GM21390 (cell line): ENCODE measurements around the gene CRKL.

Experiments
- ATAC-seq: cut with Tn5 transposase; IDR thresholded peaks from one replicate; pipeline ENCODE4 v1.9.1; 2021; ENCODE audit not compliant: unreplicated experiment

CRKL gene

GRCh38 chr22:20994902-20995241, 77.7 kb downstream of the CRKL start:
- ATAC-seq: no peak

GRCh38 chr22:20995329-20996030, 78.3 kb downstream of the CRKL start:
- no peak for ATAC-seq

- no peak for ATAC-seq
Observed at GRCh38 chr22:20996031-20996410, 78.8 kb downstream of the CRKL start.

GRCh38 chr22:20996598-20997535, 79.7 kb downstream of the CRKL start:
- ATAC-seq: no peak

GRCh38 chr22:20997536-20998257, 80.5 kb downstream of the CRKL start:
- no peak for ATAC-seq

GRCh38 chr22:20998411-20999336, 81.5 kb downstream of the CRKL start:
- ATAC-seq: no peak

- ATAC-seq: no peak
Observed at GRCh38 chr22:20999350-21000206, 82.4 kb downstream of the CRKL start.

- ATAC-seq: no peak
Observed at GRCh38 chr22:21000207-21000986, 83.2 kb downstream of the CRKL start.

GRCh38 chr22:21000987-21001600, 83.9 kb downstream of the CRKL start:
- peak; percentile 2 for ATAC-seq

- ATAC-seq: peak; percentile 84
Observed at GRCh38 chr22:21001601-21002325, 84.6 kb downstream of the CRKL start, which contains the start of gene THAP7. Gene THAP7 (minus strand): TSS chr22:21002118. CDS start chr22:21001911, 207 bp downstream.
